Measurements from ENCODE around the gene CLTCL1. TPM values are rescaled to one million over a fixed set of nuclear protein-coding genes. Genes with fewer than 3 reads are reported as not detected.
A peak's percentile ranks its signal among the peaks of the same experiment; 100 is the strongest.

CLTCL1 gene
- polyA plus RNA-seq, 3 donors from 2014 or later: 0.06 to 0.37 (median 0.19) TPM

- no peak overlapping the region for H3K4me3 Mint-ChIP-seq
- peaks cover 0 to 6% of the 10 kb centered on the region in 2 donors for H3K4me1 Mint-ChIP-seq
- no peak for DNase-seq
- H3K27ac Mint-ChIP-seq: no peak overlapping the region
- peaks cover 0 to 3% (median 0%) of the 10 kb centered on the region in 6 donors for H3K9me3 Mint-ChIP-seq
- H3K36me3 Mint-ChIP-seq: peaks cover 0 to 5% (median 4%) of the 10 kb centered on the region in 3 donors
- peaks cover 15 to 24% (median 15%) of the 10 kb centered on the region in 3 donors for H3K27me3 Mint-ChIP-seq (ENCODE audit: low read depth in 3 of 3)
These were observed 138.3 kb downstream of the CLTCL1 start for GRCh38 chr22:19152942-19153883.

DNA sequence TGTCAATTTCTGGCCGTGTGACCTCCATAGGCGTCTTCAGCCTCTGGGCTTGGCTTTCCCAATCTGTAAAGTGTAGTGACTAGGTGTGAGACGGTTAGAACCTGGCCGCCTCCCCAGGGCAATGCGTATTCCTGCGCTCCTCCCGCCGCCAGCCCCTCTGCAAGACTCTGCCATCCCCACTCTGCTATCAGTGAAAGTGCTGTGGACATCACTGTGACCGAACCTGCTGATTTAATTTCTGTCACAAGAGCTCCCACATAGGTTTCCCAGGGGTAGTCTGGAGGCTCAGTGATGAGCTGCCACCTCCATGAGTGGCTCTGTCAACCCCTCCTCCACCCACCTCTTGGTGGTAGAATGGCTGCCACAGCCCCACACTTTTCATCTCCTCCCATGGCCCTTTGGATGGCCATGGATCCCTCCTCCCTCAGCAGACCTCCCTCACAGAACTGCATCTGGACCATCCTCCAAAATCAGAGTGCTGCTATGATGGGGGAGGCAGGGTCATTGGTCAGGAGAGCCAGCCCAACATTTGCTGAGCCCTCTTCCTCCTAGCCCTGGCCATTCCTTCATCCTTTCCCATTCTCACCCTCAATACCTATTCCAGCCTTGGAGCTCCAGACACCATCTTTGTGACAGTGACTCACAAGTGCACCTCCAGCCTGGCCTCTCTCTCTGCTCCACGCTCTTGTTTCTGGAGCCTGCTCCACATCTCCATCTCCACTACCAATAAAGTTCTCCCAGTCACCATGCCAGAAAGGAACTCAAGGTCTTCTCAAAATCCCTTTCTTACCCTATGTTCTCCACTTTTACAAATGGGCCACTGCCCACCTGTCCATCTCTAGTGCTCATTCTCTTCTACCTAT is 140.0 kb downstream of the CLTCL1 start:
- Mint-ChIP-seq H3K4me3 (peak overlapping the region in 2 of 5 donors; percentile 38 to 59), H3K4me1 (peaks cover 0 to 6% of the 10 kb centered on the region in 2 donors), H3K27me3 (ENCODE audit: low read depth in 3 of 3) (peaks cover 15 to 24% (median 18%) of the 10 kb centered on the region in 3 donors), H3K9me3 (peaks cover 0 to 3% (median 0%) of the 10 kb centered on the region in 6 donors), H3K27ac (no peak overlapping the region), H3K36me3 (peaks cover 0 to 5% (median 4%) of the 10 kb centered on the region in 3 donors)
- no peak for DNase-seq

DNA sequence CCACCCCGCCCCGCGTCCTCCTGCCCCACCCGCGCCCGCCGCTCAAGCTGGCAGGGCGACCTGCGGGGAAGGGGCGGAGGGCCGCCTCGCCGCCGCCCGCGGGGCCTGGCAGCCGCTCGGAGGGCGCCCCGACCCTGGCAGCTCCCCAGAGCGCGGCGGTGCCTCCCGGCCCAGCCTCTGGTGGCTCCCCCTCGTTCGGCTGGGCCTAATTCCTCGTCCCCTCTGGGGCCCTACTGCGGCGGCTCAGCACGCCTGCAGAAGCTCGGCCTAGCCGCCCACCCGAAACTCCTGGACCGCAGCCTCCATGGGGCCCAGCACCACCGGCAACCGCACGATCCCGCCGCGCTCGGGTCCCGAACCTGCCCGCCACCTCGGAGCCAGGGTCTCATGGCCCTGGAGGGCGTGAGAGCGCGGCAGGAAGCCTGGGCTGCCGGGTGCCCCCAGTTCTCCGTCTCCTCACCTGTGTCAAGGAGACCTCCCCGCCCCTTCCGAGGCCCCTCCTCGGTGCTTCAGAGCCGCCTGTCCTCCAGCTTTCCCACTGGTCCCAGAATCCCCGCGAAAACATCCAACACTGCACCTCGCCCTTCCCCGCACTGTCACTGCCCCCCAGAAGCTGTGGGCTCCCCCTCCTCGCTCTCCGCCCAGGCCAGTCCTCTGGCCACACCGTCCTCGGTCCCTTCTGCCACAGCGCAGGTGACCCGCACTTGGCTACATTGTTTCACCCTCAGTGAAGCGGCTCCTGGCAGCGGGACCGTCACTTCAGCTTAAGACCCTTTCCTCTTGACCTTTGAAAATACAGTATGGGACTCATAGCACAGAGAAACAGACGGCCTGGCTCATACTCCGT is 140.8 kb downstream of the CLTCL1 start:
- H3K27me3 Mint-ChIP-seq (ENCODE audit: low read depth in 3 of 3): peaks cover 18 to 24% (median 19%) of the 10 kb centered on the region in 3 donors
- DNase-seq: no peak
- H3K4me1 Mint-ChIP-seq: peaks cover 0 to 6% of the 10 kb centered on the region in 2 donors
- H3K36me3 Mint-ChIP-seq: peaks cover 0 to 5% (median 4%) of the 10 kb centered on the region in 3 donors
- H3K4me3 Mint-ChIP-seq: peak overlapping the region in 3 of 5 donors; percentile 32 to 42 (median 39)
- no peak overlapping the region for H3K27ac Mint-ChIP-seq
- H3K9me3 Mint-ChIP-seq: peaks cover 0 to 3% (median 0%) of the 10 kb centered on the region in 6 donors

DNA sequence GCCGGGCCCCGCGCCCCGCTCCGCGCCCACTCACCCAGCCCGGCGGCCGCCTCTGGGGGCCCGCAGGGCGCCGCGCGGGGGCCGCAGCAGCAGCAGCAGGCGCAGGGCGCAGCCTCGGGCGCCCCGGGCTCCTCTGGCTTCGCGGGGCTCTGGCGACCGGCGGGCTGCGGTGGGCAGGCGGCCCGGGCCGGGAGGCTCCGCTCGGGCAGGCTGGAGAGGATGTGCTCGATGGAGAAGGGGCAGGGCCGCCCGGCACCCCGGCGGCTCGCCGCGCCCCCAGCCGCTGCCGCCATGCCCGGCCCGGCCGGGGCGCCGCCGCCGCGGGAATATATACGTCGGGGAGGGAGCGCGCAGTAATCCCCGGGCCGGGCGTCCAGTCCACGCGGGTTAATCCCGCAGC is 141.5 kb downstream of the CLTCL1 start, which contains the start of gene GSC2:
GSC2 (minus strand) TSS at position 302 of the 400 bp plus-strand sequence; CDS start at position 293, 9 bp downstream.
- Mint-ChIP-seq H3K4me3 (peak within 1 kb of the TSS in 3 of 5 donors; percentile 32 to 42 (median 39)), H3K4me1 (peaks cover 0 to 6% of the 10 kb centered on the region in 2 donors), H3K36me3 (peaks cover 0 to 5% (median 4%) of the 10 kb centered on the region in 3 donors), H3K27ac (no peak within 1 kb of the TSS), H3K27me3 (ENCODE audit: low read depth in 3 of 3) (peaks cover 18 to 24% (median 19%) of the 10 kb centered on the region in 3 donors), H3K9me3 (peaks cover 0 to 3% (median 0%) of the 10 kb centered on the region in 6 donors)
- DNase-seq: no peak

DNA sequence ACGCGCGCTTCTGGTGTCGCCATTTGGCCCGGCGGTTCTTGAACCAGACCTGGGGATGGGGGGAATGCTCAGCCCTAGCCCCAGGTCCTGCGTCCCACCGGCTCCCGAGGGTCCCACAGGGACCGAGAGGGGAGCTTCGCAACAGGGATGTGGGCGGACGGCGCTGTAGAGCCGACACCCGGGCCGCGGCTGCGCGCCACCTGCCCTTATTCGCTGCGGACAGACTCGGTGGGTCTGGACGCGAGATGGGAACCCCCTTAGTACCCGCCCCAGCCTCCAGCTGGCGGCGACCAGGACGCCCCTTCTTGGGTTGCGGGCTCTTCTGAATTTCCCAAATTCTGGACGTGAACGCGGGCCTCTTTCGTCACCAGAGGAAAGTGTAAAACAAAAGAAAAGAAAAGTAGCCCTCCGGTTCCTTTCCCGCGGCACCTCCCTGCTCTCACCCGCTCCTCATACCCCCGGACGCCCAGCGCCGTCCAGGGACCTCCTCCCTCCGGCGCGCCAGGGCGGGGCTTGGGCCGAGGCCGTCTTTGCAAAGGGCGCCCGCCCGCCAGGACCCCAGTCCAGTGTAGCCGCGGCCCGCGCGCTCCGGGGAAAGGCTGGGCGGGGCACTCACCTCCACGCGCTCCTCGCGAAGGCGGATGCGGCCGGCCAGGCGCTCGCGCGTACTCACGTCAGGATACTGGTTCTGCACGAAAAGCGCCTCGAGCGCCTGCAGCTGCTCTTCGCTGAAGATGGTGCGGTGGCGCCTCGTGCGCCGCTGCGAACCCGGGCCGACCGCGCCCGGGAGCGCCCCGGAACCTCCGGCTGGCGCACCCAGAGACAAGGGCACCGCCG is 142.3 kb downstream of the CLTCL1 start:
- no peak overlapping the region for H3K27ac Mint-ChIP-seq
- no peak for DNase-seq
- H3K36me3 Mint-ChIP-seq: peaks cover 0 to 5% (median 4%) of the 10 kb centered on the region in 3 donors
- peaks cover 19 to 24% (median 19%) of the 10 kb centered on the region in 3 donors for H3K27me3 Mint-ChIP-seq (ENCODE audit: low read depth in 3 of 3)
- peaks cover 0 to 3% (median 0%) of the 10 kb centered on the region in 6 donors for H3K9me3 Mint-ChIP-seq
- peaks cover 7 to 12% of the 10 kb centered on the region in 2 donors for H3K4me1 Mint-ChIP-seq
- H3K4me3 Mint-ChIP-seq: no peak overlapping the region

- Mint-ChIP-seq H3K27me3 (ENCODE audit: low read depth in 3 of 3) (peaks cover 17 to 24% (median 21%) of the 10 kb centered on the region in 3 donors), H3K36me3 (peaks cover 0 to 5% (median 4%) of the 10 kb centered on the region in 3 donors), H3K27ac (no peak overlapping the region), H3K4me1 (peaks cover 14 to 18% of the 10 kb centered on the region in 2 donors), H3K9me3 (peaks cover 0 to 3% (median 0%) of the 10 kb centered on the region in 6 donors), H3K4me3 (no peak overlapping the region)
- no peak for DNase-seq
These were observed 143.0 kb downstream of the CLTCL1 start for GRCh38 chr22:19148417-19149046.

- H3K27me3 Mint-ChIP-seq (ENCODE audit: low read depth in 3 of 3): peaks cover 12 to 24% (median 15%) of the 10 kb centered on the region in 3 donors
- no peak for DNase-seq
- peaks cover 0 to 5% (median 4%) of the 10 kb centered on the region in 3 donors for H3K36me3 Mint-ChIP-seq
- H3K9me3 Mint-ChIP-seq: peaks cover 0 to 3% (median 0%) of the 10 kb centered on the region in 6 donors
- H3K4me3 Mint-ChIP-seq: peak overlapping the region in 1 of 5 donors; percentile 17
- no peak overlapping the region for H3K27ac Mint-ChIP-seq
- H3K4me1 Mint-ChIP-seq: peaks cover 17 to 25% of the 10 kb centered on the region in 2 donors
These were observed 144.2 kb downstream of the CLTCL1 start for GRCh38 chr22:19147195-19147780.

- H3K9me3 Mint-ChIP-seq: no peaks in the 10 kb centered on the region
- H3K4me3 Mint-ChIP-seq: no peak overlapping the region
- H3K4me1 Mint-ChIP-seq: peaks cover 18 to 25% of the 10 kb centered on the region in 2 donors
- peaks cover 6 to 16% (median 11%) of the 10 kb centered on the region in 3 donors for H3K27me3 Mint-ChIP-seq (ENCODE audit: low read depth in 3 of 3)
- H3K36me3 Mint-ChIP-seq: peaks cover 0 to 2% (median 2%) of the 10 kb centered on the region in 3 donors
- H3K27ac Mint-ChIP-seq: peak overlapping the region in 1 of 6 donors; percentile 67
- DNase-seq: no peak
These were observed 145.1 kb downstream of the CLTCL1 start for GRCh38 chr22:19146215-19146968.

DNA sequence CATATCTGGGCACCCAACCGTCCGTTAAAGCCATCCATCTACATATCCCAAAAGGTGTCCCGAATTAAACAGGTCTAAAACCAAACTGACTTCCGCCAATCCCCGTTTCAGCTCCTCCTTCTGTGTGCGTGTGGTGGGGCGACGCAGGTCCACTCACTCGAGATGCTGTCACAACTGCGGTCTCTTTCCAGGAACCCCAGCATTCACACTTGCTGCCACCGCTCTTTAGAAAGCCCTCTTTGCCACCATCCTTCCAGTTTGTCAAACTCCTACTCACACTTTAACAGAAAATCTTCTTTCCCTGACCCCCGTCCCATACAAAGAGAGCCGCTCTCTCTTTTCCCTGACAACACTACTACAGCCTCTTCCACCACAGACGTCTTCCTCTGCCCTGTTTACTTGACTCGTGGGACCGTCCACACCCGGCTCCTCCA is 147.5 kb downstream of the CLTCL1 start:
- H3K9me3 Mint-ChIP-seq: no peaks in the 10 kb centered on the region
- peak overlapping the region; percentile 92 to 99 (median 97) for H3K4me3 Mint-ChIP-seq
- peaks cover 0 to 16% (median 3%) of the 10 kb centered on the region in 3 donors for H3K36me3 Mint-ChIP-seq
- DNase-seq: peak; percentile 51 to 62 (median 61)
- peak overlapping the region; percentile 96 to 98 (median 96) for H3K27ac Mint-ChIP-seq
- H3K4me1 Mint-ChIP-seq: peaks cover 21 to 22% of the 10 kb centered on the region in 2 donors
- H3K27me3 Mint-ChIP-seq (ENCODE audit: low read depth in 3 of 3): peaks cover 0 to 12% (median 8%) of the 10 kb centered on the region in 3 donors

DNA sequence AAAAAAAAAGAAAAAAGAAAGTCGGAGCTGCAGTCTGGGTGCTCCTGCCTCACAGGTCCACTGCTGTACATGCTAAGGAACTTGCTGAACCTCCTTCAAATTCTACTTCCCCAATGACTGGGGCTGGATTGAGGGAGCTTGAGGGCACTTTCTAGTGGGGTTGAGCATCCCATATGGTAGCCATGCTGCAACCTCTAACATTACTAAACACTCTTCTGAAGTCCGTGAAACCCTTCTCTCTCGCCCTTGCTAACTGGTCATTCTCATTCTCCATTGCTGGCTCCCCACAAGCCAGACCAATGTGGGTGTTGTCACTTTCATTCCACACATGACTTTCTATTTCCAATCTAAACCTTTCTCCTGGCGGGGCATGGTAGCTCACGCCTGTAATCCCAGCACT is 148.3 kb downstream of the CLTCL1 start:
- H3K4me1 Mint-ChIP-seq: peaks cover 21 to 22% of the 10 kb centered on the region in 2 donors
- DNase-seq: no peak
- peaks cover 0 to 16% (median 3%) of the 10 kb centered on the region in 3 donors for H3K36me3 Mint-ChIP-seq
- H3K4me3 Mint-ChIP-seq: peak overlapping the region; percentile 92 to 99 (median 97)
- no peaks in the 10 kb centered on the region for H3K9me3 Mint-ChIP-seq
- peak overlapping the region in 3 of 6 donors; percentile 12 to 96 (median 44) for H3K27ac Mint-ChIP-seq
- H3K27me3 Mint-ChIP-seq (ENCODE audit: low read depth in 3 of 3): peaks cover 0 to 12% (median 6%) of the 10 kb centered on the region in 3 donors

Data from immature natural killer cell (primary cell).